Inferior parietal cortex (tissue), 1 donor: ENCODE measurements around the gene FKBP10.
"Not testable (repeated sequence)": the region's sequence is repeated elsewhere in the genome, so short reads cannot be mapped to it uniquely, and the experiment has no call there.

Experiments used
- DNase-seq: peaks from one replicate; pipeline ENCODE4 v3.0.0-alpha.2; 2016; ENCODE audit errors: extremely low spot score

FKBP10 gene

GRCh38 chr17:41836550-41837196 lies 23.9 kb downstream of the FKBP10 start:
- DNase-seq, result no peak

- DNase-seq, result no peak
Observed at GRCh38 chr17:41837761-41838538, 25.1 kb downstream of the FKBP10 start, which contains the start of gene KLHL10. Gene KLHL10, plus strand, starts transcription at chr17:41837825. Its CDS starts 108 bp downstream, at chr17:41837933.

GRCh38 chr17:41839448-41839847 lies 26.6 kb downstream of the FKBP10 start:
- DNase-seq, result not testable (repeated sequence)

- not testable (repeated sequence) for DNase-seq
Observed at GRCh38 chr17:41840781-41841180, 28.0 kb downstream of the FKBP10 start.

- DNase-seq, result no peak
Observed at GRCh38 chr17:41844971-41845370, 32.2 kb downstream of the FKBP10 start.

- DNase-seq, result no peak
Observed at GRCh38 chr17:41848788-41849187, 36.0 kb downstream of the FKBP10 start.

- no peak for DNase-seq
Observed at GRCh38 chr17:41849251-41849990, 36.6 kb downstream of the FKBP10 start.

- DNase-seq, result not testable (repeated sequence)
Observed at GRCh38 chr17:41851382-41851781, 38.6 kb downstream of the FKBP10 start.

GRCh38 chr17:41860254-41860931 lies 47.6 kb downstream of the FKBP10 start:
- no peak for DNase-seq

GRCh38 chr17:41863074-41863848 lies 50.5 kb downstream of the FKBP10 start:
- no peak for DNase-seq

- no peak for DNase-seq
Observed at GRCh38 chr17:41864498-41864835, 51.7 kb downstream of the FKBP10 start.

GRCh38 chr17:41864836-41865595 lies 52.2 kb downstream of the FKBP10 start, which contains the start of gene KLHL11:
Gene KLHL11, minus strand, starts transcription at chr17:41865423. Its CDS starts 53 bp downstream, at chr17:41865370.
- peak; percentile 83 for DNase-seq

GRCh38 chr17:41865596-41865893 lies 52.7 kb downstream of the FKBP10 start:
- DNase-seq, result no peak

GRCh38 chr17:41868568-41868967 lies 55.8 kb downstream of the FKBP10 start:
- DNase-seq, result no peak

- DNase-seq, result no peak
Observed at GRCh38 chr17:41869426-41869825, 56.6 kb downstream of the FKBP10 start.

GRCh38 chr17:41870097-41870496 lies 57.3 kb downstream of the FKBP10 start:
- no peak for DNase-seq

GRCh38 chr17:41870627-41871026 lies 57.8 kb downstream of the FKBP10 start:
- DNase-seq, result no peak

GRCh38 chr17:41871789-41872188 lies 59.0 kb downstream of the FKBP10 start:
- no peak for DNase-seq
